Stimulated activated CD4-positive, alpha-beta T cell treated with anti-CD3 and anti-CD28 coated beads, TNF-alpha, amount 100 ng/mL, for 4 hours (primary cell): ENCODE results near the gene SLC6A13.
"Not testable (repeated sequence)": the region's sequence is repeated elsewhere in the genome, so short reads cannot be mapped to it uniquely, and the experiment has no call there.

Experiments
- DNase-seq, 3 experiments: peaks; one replicate each; pipeline ENCODE4 v3.0.0-alpha.2; 2020; ENCODE audit warnings: low read depth in 3 of 3

The SLC6A13 gene

DNA sequence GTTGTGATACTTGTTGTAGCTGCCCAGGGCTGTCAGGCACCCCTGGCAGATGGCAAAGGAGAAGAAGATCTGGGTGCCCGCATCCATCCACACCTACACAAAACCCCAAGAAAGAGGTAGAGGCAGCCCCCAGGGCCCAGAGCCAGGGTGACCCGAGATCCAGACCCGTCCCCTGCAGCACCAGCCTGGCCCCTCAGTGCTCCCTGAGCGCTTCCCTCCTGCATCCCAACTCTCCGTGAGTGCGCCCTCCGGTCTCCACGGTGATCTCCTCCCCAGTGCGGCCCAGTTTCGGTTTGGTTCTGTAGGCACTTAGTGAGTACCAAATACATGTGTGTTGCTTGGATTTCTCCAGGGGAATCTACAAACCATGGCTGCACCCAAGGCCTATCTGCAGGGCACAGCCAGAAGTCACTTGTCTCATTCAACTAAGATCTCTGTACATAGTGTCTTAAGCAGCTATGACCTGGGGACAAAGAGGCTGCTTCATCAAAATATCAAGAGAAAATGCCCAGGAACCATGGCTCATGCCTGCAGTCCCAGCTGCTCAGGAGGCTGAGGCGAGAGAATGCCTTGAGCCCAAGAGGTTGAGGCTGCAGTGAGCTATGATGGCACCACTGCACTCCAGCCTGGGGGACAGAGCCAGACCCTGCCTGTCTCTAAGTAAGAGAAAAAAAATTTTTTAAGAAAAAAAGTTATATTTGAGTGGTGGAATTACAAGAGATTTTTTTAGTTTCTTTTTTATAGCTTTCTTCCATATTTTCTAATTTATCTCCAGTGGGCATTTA, 64.5 kb downstream of the SLC6A13 start:
- no peak for DNase-seq

DNA sequence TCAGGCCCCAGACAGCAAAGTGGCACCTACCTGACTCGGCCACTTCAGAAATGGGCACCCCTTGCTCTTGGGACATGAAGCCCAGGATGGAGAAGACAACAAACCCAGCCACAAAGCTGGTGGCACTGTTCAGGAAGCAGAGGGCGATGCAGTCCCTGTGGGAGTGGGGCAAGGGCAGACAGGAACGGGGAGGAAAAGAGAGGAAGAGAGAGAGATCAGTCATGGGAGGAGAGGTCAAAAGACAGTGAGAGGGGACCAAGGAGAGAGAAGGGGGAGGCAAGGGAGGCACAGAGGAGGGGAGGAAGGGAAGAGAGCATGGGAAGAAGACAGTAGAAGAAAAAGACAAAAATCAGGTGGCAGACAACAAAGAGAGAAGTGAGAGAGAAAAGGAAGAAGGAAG, 65.3 kb downstream of the SLC6A13 start:
- DNase-seq: no peak

DNA sequence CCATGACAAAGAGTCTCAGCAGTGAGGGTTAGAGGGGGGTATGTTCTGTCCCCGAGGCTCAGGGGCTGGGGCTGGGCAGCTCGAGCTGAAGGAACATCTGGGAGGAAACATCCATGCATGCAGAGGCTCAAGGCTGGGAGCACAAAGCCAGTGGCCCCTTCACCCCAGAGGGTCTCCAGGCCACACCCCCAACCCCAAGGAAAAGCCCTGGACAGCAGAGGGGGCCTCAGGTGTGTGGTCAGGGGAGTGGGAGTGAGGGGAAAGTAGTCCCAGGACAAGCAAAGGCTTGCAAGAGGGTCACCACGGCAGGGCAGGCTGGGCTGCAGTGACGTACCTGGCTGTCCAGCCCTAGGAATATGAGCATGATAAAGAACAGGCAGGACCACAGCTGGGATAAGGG, 66.2 kb downstream of the SLC6A13 start:
- no peak for DNase-seq

DNA sequence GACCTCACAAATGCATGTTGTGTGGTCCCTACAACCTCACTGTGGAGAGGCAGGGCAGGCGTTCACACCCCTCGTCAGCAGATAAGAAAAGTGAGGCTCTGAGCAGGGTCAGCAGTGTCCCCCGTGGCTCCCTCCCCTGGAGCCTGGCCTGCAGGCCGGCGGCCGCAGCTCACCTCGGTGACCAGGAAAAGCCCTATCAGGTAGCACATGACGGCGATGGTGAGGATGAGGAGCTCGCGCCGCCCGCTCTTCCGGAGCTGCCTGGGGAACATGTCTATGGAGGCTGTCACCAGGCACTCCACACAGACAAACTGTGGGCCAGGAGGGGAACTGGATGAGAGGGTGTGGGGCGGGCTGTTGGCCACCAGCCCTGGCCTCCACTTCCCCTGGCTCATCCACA, 66.7 kb downstream of the SLC6A13 start:
- DNase-seq: no peak

DNA sequence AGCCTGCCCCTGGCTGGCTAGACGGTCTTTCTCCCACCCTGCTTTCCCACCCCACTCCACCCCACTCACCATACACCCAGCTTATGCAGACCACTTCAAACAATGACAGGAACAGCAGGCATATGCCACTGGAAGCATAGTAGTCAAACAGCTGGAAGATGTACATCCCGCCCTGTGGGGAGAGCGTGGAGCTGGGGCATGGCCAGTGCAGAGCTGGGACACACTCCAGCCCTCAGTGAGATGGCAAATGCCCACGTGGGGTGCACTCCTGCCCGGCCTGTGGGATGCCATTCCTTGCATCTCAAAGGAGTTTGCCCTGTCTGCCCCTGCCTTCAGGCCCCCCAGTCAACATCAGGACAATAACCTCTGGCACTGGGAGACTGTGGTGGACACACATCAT, 67.5 kb downstream of the SLC6A13 start:
- DNase-seq: no peak

DNA sequence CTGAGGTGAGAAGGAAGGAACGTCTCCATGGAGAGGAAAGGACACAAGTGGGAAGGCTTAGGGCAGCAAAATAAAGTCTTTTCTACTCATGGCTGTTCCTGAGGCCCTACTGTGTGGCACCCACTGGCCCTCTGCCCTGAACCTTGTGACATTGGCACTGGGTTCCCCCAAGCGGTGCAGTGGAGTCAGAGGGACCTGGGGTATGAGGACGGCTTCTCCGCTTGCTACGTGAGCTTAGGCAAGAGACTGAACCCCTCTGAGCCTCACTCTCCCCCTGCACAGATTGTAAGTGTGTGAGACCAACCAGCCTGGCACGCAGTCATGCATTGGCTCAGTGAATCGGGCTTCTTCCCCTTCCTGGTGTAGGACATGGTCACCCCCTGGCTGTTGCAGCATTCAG, 68.4 kb downstream of the SLC6A13 start:
- DNase-seq: no peak

DNA sequence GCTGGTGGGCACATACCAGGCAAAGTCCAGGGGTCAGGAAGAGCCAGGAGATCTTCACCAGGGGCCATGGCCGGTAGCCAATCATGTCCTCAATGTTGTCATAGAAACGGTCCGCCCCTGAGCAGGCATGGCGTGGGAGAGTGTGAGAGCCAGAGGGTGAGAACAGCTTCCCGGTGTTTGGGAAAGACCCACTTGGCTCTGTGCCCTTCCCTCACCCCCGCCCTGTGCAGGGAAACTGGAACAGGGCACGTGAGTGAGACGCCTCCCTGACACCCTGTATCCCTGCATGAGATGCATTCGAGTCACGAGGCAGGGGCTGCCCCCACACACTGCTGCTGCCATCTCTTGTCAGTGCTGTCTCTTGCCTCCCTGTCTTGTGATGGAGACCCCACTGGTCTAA, 69.4 kb downstream of the SLC6A13 start:
- no peak for DNase-seq

DNA sequence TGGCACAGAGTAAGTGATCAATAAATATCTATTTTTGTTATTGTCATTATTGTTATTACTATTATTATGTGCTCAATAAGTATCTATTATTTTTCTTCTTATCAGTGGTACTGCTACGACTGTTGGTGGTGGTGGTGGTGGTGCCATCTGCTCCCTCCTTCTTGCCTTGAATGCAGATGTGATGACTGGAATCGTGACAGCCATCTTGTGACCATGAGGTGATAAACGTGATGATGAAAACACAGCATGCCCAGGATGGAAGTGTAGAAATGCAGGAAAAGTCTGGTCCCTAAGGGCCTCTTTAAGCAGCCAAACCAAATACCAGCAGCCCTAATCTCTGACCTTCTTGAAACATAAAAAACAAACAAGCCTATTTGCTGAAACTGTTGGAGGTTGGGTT, 71.1 kb downstream of the SLC6A13 start:
- DNase-seq: no peak

DNA sequence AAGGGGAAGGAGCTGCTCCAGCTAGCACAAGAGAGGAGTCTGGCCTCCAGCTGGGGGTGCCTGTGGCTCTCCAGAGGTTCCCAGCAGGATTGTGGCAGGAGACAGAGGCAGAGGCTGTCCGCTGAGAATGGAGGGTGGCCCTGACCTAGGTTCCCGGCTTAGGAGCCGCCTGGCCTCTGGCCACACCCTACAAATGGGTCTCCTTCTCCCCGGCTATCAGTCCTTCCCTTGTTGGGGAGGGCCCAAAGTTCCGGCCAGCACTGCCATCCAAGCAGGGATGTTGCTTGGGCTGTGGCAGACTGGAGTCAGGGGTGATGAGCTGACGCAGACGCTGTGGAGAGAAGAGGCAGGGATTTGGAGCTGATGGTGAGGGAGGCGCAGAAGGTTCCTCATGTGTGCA, 71.8 kb downstream of the SLC6A13 start:
- no peak for DNase-seq

DNA sequence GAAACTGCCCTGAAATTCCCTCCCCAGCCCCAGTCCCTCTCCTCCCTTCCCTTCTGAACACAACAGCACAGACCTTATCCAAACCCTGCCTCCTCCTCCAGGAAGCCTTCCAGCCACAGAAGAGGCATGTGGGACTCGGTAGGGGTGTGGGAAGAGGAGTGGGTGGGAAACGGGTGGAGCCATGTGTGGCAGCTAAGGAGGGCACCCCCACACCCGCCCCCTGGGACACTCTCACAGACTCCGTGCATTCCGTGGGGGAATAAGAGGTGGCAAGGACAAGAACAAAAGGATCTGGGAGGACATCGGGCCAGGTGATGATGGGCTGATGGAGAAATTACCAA, 73.0 kb downstream of the SLC6A13 start:
- DNase-seq: no peak

DNA sequence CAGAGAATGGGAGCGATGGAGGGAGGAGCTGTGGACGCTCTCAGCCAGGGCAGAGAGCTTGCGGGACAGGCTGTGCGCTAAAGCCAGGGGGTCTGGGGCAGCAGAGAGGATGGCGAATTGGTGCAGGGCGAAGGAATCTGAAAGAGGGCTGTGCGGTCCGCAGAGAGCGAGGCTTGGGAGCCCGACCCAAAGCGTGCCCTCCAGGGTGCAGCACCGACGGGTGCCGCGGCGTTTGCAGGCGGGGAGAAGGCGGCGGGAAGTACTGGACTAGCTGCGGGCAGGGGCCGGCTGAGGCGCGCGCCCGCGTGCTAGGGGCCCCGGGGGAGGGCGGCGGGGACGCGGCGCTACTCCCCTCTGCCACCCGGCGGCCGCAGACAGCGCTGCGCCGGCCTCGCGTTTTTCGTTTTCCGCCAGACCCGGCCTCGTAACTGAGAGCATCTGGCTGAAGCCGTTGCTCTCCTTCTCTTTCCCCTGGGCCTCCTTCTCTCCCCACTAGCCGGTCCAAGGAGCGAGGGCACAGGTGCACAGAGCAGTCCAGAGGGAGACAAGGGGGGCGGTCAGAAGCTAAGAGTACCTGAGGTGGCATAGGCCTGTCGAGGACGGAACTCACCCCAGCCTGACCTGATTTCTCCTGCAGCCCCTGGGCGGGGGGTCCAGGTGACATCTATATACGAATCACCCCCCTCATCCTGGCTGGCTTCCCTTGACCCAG, 73.6 kb downstream of the SLC6A13 start:
- peak in 1 of 3 experiments; percentile 31 for DNase-seq

DNA sequence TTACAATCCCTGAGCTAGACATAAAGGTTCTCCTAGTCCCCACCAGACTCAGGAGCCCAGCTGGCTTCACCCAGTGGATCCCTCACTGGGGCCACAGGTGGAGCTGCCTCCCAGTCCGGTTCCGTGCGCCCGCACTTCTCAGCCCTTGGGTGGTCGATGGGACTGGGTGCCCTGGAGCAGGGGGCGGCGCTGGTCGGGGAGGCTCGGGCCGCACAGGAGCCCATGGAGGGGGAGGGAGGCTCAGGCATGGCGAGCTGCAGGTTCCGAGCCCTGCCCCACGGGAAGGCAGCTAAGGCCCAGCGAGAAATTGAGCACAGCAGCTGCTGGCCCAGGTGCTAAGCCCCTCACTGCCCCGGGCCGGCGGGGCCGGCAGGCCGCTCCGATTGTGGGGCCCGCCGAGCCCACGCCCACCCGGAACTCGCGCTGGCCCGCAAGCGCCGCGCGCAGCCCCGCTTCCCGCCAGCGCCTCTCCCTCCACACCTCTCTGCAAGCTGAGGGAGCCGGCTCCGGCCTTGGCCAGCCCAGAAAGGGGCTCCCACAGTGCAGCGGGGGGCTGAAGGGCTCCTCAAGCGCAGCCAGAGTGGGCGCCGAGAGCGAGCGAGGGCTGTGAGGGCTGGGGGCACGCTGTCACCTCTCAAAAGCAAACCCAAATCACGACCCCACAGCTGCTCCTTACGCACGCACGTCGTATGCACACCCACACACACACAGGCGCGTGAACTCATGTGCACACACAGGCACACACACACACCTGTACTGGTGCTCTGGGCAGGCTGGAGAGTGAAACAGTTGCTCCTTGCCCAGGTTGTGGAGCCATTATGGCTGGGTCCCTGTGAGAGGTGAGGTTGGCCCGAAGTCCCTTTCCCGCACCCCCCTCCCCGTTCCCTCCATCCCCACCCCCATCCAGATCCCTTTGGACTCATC, 74.4 kb downstream of the SLC6A13 start:
- not testable (repeated sequence) for DNase-seq

DNA sequence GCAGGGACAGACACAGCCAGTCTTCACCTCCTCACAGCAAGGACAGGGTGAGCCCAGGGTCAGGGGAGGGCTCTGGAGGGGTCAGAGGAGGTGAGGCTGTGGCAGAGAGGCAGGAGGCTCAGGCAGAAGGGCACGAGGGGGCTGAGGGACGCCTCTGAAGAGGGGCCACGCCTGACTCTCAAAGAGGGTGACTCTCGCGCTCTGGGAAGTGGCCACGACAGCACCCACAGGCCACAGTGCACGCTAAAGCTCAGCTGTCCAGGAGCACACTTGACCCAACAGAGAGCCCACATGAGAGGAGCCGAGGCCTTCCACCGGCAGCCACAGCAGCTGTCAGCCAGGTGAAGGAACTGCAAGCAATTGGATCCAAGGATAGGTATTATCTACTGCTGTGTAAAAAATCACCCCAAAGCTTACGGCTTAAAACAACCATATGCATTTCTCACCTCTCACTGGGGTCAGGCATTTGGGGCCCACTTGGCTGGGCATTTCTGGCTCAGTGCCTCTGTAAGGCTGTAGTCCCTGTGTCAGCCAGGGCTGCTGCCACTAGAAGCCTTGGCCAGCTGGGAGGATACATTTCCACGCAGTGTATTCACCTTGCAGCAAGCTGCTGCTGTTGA, 76.5 kb downstream of the SLC6A13 start:
- no peak for DNase-seq

DNA sequence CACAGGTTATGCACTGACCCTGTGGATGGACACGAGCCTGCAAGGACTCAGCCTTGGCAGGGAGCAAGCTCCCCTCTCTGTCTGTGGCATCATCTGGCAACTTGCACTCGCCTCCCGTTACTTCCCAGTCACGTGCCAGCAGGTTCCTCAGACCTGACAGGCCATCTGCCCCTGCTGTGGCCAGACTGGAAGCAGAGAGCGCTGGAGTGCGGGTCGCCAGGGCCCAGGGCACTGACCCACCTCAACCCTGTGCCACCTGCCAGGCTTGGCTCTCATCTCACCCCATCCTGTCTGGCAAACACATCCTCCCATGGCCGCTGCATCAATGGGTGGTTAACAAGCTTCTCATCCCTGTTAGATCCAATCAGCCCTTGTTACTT, 77.1 kb downstream of the SLC6A13 start:
- DNase-seq: no peak

DNA sequence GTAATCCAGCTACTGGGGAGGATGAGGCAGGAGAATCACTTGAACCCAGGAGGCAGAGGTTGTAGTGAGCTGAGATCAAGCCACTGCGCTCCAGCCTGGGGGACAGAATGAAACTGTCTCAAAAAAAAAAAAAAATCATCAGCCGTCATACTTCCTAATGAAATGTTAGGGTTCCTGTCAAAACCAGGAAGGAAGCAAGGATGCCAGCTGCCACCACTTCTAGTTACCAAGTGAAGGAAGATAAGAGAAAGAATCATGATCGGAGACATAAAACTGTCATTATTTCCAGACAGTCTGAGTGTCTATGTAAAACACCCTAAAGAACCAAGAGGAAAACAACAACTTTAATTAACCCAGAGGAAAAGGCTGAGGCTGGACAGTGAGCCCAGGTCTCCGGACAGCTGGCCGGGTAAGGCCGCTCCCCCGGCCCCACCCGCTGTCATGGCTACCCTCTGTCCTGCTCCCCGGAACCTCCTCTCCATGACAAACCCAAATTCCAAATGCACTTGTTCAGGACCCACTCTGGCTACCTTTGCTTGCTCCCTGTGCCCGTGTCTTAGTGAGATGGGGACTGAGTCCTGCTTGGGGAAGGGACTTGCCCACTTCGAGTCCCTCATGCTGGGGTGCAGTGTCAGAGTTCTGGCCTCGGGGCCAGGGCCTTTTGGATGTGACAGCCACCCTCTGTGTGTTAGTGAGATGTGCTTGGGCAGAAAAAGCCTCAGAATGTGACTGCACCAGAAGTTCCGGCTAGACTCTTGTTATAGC, 77.6 kb downstream of the SLC6A13 start:
- no peak for DNase-seq

DNA sequence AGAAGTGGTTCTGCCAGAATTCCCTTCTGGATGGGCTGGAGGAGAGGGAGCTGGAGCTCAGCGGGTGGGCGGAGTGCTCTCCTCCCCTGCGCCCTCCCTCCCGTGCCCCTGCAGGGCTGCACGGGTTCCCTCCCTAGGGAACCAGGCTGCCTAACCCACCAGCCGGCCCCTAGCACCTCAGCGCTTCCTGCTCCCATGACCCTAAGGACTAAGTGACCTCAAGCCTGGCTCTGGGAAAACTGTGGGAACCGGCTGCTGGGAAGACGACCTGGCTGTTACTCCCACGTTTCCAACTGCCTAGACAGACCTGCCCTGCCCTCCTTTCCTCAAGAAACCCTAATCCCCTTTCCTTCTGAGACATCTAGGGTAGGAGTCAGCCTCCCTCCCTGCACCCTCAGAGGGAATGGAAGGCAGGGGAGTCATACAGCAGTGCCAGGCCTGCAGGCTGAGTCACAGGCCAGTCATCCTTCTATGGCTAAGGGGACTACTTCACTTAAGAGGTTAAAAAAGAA, 80.2 kb downstream of the SLC6A13 start:
- no peak for DNase-seq

DNA sequence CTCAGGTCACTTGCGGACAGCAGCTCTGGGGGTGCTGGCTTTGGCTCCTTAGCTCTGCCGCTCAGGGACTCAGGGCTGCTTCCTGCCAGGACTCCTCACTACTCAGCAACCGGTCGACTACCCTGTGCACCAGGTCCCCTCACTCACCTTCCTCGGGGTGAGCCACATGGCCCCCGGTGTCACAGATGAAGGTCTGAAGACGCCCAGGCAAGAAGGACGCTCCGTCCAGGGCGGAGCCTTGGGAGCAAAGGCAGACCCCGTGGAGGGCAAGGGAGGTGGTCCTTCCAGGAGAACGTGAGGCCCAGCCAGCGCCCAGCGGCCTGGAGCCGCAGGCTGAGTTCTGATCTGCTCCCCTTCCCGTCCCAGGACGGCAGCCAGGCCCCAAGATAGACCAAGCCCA, 80.7 kb downstream of the SLC6A13 start:
- DNase-seq: no peak

DNA sequence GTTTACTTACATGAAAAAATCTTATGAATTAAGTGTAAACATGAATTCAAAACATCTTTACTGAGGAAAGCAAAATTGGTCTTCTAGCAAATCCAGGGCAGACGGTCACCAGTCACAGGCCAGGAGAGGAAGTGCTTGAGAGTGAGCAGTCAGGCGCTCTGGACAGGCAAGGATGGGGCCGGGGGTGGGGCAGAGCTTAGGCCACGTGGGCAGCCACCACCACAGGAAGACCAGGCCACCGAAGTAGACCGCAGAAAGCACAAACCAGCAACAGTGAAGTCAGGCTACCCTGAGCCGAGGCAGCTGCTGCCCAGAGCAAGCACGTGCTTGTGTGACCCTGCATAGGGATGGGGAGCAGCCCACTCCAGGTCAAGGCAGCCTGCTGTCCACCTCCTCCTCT, 82.2 kb downstream of the SLC6A13 start:
- DNase-seq: no peak

DNA sequence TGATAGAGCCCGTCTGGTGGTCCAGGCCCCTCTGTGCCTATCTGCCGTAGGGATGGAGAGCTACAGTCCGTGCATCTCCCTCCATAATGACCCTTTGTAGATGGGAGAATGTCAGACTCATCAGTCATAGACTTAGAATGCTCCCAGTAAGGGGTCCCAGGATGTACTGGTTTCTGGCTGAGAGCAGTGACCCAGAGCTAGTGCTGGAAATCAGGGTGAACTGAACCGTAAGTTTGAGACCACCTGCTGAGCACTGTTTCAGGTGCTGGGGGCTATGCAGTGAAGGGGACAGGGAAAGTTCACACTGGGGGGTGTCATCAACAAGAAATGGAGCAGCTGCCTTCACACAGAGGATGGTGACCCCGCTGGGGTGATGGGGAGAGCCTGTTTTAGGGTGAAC, 82.8 kb downstream of the SLC6A13 start:
- no peak for DNase-seq

DNA sequence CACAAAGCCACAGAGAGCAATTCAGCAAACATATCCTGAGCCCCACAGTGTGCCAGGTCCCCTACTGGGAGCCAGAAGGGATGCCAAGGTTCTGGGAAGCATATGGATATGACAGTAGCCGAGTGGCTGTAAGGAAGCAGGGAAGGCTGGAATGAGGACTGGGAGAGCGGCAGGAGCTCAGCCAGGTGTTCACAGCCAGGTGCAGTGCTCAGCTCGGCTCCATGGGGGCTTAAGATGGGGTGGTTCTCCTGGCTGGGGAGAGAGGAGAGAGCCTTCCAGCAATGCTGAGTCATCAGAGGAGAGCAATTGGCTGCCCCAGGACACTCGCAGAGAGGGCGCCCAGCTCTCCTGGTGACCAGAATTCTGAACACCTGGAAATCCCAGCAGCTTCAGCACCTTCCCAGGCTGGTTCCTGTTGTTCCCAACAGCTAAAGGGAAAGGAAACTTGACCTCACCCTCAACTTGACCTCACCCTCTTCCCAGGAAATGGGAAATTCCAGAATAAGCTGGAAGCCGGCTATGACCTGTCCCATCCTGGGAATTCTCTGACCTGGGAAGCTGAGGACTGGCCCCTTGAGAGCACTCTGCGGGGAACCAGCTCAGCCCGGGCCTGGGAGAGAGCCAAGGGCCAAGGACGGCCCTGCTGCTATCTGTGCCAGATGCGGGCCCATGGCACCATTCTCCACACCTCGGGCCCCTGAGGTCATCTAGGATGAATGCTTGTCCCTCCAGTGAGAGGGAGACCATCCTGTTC, 83.3 kb downstream of the SLC6A13 start:
- DNase-seq: no peak

DNA sequence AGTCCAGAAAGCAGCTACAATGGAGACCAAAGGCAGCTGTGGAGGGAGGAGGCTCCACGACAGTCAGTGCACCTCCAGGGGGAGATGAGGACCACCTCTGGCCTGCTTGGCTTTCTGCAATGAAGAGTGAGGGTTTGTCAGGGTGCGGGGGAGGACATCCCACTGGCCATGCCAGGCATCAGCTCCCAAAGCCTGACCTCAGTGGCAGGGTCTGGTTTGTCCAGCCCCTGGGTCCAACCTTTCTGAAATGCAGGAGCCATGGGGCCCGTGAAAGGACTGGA, 83.9 kb downstream of the SLC6A13 start:
- DNase-seq: no peak
